ENCODE results near the gene ARF3.

The ARF3 gene

DNA sequence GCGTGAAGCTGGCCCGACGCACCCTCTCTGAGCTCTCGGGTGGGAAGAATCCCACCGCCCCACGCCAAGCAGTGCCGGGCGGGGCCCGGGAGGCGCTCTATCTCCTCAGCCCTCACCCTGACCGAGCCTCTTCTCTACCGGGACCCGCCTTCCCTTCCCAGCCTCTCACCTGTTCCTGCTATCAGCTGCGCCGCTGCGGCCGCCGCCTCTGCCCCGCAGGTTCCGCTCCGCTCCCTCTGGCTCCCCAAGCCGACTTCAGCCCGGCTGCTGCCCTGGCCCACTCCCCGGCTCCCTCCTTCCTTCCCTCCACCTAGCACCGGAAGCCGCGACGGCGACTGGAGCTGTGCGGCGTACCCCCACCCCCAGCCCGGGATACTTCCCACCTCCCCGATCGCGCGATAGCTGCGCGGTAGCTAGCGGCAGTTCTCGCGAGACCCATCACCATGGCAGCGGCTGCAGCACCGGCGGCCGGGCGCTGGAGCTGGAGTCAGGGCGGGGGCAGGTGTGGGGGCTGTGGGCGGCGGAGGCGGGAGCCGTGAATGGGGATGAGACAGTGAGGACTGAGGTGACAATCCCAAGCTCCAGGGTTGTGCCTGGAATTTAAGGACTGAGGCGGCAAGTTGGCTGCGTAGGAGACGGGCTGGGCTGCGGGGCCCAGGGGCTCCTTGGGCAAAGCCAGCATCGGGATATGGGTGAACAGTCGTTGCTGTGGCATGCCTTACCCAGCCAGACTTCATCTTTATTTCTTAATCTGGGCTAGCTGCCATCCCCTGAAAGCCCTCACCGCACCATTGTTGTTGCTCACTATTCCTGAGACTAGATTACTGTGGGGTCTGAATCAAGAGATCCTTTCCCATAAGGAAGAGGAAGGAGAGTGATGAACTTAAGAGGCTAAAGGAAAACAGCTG lies at the start of gene ARF3:
Gene ARF3, minus strand, starts transcription at position 347 of the 908 bp plus-strand sequence. CDS start 16,392 bp downstream, outside the sequence.
- in situ Hi-C loops (cut with MboI; ENCODE audit: low sequenced_read_pairs), result no loop called here

DNA sequence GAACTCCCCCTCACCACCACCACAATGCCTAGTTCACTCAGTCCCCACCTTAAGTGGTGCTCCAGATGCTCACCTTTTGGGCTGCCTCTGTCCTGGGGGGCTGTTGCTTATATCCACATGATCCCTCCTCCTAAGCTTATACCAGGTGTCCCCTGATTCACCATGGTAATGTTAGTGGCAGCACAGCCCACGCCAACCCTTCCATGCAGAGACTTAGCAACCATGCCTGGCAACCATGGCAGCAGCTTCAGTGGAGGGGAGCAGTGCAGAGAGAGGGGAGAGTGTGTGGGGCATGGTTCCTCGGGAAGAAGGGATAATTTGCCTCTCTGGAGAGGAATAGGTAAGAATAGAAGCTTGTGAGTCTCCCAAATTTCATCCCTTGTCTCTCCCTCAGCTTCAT lies 43.1 kb upstream of the ARF3 start:
- in situ Hi-C loops (cut with MboI; ENCODE audit: low sequenced_read_pairs), result no loop called here

DNA sequence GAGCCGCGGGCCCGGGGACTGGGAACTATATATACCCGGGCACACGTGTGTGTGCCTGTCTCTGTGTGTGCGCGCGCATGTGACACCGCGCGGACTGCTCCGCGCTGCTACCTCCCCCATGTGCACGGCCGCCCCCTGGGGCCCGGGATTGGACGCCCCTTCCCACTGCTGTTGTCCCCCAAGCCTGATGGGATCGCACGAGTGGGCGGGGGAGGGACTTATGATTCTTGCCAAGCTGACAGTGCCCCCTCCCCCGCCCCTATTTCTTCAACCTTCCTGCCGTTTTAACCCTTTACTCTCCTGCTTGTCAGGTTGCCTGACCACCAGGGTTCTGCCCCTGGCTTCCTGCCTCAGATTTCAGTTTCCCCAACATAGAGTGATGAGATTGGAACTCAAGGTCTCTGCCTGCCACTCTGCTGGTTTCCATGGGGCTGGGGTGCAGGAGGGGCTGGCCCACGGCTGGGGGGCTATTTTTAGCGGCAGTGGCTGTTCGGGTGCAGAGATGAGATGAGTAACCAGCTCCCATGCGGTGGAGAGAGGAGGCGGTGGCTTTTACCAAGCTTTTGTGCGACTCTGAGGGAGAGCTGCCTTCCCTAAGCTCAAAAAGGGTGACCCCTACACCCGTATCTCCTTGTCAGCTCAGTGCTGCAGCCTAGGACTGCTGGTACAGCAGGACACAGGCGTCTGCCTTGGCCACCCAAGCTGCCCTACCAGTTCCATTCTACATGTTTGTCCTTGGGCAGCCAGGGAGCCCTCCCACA lies 42.3 kb upstream of the ARF3 start, which contains the start of gene DDN:
Gene DDN, minus strand, starts transcription at position 5 of the 761 bp plus-strand sequence. CDS start 88 bp downstream, outside the sequence.
- in situ Hi-C loops (cut with MboI; ENCODE audit: low sequenced_read_pairs), result no loop called here

DNA sequence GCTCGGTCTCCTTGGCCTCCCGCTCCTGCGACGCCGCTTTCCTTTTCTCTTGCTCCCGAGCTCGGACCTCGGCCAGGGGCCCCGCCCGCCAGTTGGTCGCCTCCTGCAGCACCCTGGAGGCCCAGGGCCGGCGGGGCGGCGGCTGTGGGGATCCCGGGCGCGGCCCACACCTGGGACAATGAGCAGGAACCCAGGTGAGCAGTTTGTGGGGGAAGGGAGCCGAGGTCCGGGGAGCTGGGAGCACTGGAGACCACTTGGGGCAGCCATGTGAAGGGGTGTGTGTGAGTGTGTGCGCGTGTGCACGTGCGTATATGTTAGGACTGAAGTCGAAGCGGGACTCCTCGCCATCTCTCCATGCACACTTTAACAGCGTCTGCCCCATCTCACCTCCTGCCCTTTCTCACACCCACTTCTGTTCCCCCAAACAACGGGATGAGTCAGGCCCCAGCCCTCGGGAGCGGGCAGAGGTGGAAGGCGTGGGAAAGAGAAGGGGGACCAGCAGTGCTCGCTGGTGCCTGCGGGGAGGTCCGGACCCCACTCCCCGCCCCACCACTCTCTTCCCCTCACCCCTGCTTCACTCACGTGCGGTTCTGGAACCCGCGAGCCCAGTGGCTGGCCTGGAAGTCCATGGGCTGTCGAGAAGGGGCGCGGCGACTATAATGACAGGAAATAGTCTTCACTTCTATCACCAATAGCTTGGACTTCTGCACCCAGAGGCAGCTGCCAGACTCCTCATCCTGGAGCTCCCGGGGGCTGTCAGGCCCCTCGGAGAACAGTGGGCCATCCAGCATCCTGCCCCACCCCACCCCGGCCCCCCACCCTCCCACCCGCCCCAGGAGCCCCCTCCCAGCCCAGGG lies 41.4 kb upstream of the ARF3 start:
- in situ Hi-C loops (cut with MboI; ENCODE audit: low sequenced_read_pairs), result no loop called here

DNA sequence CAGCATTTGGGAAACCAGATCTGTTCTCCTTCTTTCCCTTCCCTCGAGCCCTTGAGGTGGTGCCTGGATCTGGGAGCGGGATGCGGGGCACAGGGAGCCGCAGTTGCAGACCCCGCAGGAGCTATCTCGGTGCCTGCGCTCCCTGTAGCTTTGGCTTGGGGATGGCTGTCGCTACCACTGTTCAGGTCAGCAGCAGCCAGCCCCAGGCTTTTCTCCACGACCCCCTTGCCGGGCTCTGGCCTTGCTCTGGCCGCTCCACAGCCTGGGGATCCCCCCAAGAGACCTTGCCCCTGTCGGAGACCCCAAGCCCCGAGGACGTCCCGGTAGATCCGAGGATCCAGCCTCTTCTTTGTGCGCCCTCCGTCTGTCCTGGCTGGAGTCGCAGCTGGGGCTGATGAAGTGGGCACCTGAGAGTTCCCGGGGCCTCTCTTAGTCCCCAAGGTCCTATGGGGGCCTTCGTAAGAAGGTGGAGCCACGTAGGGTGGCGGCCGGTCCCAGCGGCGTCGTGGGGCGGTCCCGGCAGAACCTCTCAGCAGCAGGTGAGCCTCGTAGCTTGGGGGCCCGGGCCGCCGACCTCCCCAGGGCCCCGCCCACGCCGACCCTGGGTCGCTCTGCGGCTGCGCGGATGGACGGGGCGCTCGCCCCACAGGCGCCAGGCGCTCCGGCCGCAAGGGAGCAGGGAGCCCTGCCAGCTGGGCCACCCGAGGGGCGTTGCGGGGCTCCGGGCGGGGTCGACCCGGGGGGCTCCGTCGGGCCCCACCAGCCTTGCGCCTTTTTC lies 40.6 kb upstream of the ARF3 start:
- in situ Hi-C loops (cut with MboI; ENCODE audit: low sequenced_read_pairs), result no loop called here

DNA sequence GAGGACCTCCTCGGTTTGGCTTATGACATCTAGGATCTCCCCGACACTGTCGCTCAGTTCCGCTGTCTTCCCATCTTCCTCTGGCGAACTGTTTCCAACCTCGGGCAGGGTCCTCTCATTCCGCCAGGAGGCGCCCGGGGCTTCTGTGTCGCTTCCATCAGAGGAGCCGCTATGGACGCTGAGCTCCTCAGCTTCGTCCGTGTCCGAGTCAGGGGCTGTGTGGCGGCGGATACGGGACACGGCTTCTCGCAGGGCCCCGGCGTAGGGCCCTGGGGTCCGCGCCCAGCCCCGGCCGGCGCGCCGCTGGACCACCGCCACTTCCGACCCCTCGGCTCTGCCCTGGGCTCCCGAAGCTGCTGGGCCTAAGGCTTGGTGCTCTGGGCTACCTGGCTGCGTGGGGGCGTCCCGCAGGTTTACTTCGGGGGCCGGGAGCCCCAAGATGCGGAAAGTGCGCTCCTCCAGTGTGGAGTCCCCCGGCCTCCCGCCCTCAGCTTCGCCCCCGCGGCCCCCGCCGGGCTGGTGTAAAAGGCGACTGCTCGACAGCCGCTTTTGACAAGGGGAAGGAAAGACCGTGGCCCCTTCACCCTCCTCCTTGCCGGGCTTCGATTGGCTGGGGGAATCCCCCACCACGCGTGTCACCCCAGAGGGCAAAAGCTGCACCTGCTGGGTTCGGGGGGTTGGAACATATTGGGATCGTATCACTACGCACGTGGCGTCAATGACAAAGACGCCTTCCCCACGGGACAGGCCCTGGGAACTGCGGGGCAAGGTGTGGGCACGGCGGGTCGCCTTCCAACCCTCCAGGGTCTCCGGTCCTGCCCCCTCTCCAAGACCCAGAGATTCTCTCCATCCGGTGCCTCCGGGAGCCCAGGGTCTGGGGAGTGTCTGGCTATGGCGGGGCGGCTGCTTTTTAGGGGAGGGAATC lies 39.8 kb upstream of the ARF3 start:
- in situ Hi-C loops (cut with MboI; ENCODE audit: low sequenced_read_pairs), result no loop called here

DNA sequence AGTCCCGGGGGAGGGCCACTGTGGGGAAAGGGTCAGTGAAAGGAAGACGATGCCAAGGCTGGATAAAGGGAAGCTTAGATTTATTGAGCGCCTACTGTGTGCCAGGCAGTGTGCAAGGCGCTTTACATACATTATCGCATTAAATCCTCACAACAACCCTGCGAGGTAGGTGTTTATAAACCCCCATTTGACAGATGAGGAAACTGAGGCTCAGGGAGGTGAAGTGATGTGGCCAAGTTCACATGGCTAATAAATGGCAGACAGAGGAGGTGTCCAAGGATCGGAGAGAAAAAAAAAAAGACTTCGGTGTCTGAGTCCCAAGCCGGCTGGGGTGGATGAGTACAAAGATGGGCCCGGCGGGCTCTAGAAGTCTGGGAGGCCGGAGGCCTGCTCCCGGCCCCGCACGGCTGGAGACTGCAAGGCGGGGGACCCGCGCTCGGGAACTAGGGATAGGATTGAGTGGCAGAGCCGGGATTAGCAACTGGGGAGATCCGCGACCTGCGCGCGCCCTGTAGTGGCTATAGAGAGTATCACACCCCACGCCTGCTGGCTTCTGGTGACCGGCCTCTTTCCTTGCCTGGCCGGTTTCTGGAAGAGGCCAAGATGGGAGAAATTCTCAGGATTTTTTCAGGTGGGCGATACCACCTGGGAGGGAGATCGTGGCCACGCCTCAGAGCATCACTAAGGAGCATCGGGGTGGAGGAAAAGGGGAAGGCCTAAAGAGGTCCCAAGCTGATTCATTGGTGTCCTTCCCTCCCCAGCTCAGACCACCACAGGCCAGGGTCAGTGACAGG lies 38.0 kb upstream of the ARF3 start:
- in situ Hi-C loops (cut with MboI; ENCODE audit: low sequenced_read_pairs), result no loop called here

DNA sequence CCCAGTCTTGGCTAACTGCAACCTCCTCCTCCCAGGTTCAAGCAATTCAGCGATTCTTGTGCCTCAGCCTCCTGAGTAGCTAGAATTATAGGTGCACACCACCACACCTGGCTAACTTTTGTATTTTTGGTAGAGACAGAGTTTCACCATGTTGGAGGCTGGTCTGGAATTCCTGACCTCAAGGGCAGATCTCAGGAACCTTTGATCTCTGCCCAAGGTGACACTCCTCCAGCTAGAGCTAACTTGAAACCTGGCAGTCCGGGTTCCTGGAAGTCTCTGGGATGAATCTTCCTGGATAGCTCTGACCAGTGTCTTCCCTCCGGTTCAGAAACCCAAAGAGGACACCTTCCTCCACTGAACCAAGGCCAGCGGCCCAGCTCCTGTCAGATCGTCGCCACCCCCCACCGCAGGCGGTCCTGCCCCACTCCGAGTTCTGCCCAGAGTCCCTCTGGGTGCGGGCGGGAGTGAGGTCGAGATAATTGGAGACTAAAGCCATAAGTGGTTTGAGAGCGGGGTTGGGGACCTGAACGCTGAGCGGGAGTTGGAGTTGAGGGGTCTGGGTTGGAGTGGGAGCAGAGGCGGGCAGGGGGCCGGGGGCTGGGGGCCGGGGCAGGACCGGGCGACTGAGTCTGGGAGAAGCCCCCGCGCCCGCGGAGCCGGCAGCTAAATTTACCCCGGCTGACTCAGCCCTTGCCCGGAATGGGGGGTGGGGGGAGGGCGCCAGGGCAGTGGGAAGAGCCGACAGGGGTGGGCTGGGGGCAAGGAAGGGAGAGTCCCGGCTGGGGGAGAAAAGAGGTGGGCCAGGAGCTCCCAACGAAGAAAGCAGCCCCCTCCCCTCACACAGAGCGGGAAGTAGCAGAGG lies 37.2 kb upstream of the ARF3 start:
- in situ Hi-C loops (cut with MboI; ENCODE audit: low sequenced_read_pairs), result no loop called here

DNA sequence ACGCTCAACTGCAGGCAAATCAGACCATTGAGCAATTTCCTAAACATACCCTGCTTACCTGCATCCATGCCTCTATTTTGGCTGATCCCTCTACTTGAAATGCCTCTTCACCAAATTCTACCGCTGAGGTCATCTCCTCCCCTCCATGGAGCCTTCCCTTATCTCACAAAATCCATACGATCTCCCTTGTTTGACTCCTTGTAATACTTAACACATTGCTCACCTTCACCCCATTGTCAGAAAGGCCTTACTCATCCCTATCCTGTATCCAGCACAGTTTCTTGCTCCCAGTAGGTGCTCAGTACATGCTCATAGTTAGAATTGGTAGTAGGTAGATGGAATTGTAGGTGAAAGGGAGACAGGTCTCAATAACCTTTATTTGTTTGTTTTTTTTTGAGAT lies 36.5 kb upstream of the ARF3 start:
- in situ Hi-C loops (cut with MboI; ENCODE audit: low sequenced_read_pairs), result no loop called here

DNA sequence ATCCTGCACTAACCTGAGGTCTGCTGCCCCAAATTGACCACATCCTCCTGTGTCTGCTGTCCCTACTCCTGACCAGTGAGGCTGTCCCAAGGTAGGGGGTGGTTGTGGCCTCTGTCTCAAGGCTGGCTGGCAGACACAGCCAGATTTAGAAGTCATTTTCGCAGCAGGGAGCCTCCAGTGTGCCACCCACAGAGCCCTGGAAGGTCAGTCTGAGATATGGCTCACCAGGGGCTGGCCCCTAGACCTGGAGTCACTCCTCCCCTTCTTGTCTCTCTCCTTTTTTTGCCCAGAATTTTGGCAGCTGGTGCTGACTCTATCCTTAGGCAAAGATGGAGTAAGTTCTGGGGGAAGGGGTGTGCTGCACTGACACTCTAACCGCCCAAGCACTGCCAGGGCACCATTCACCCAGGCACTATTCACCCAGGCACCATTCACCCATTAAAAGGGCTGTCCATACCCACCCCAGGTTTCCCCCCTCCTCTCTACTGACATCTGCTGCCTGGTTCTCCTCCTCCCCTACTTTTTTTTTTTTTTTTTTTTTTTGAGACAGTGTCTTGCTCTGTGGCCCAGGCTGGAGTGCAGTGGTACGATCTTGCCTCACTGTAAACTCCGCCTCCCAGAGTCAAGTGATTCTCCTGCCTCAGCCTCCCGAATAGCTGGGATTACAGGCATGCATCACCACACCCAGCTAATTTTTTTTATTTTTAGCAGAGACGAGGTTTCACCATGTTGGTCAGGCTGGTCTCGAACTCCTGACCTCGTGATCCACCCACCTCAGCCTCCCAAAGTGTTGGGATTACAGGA lies 34.2 kb upstream of the ARF3 start:
- in situ Hi-C loops (cut with MboI; ENCODE audit: low sequenced_read_pairs), result no loop called here

DNA sequence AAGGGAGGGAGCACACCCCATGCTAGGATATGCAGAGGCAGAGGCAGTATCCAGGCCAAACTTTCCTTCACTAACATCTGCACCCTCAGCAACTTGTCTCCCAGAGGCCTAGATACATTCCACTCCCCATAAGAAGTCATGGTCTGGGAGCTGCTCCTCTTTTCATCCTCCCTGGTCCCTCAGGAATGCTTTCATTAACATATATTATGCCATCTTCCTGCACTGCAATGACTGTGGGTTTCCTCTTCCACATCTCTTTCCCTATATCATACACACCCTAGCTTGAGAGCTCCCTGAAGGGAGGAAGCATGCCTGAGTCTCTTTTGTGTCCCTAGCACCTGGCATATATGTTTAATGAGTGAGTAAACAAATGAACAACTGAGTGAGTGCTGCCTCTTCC lies 33.3 kb upstream of the ARF3 start:
- in situ Hi-C loops (cut with MboI; ENCODE audit: low sequenced_read_pairs), result no loop called here

DNA sequence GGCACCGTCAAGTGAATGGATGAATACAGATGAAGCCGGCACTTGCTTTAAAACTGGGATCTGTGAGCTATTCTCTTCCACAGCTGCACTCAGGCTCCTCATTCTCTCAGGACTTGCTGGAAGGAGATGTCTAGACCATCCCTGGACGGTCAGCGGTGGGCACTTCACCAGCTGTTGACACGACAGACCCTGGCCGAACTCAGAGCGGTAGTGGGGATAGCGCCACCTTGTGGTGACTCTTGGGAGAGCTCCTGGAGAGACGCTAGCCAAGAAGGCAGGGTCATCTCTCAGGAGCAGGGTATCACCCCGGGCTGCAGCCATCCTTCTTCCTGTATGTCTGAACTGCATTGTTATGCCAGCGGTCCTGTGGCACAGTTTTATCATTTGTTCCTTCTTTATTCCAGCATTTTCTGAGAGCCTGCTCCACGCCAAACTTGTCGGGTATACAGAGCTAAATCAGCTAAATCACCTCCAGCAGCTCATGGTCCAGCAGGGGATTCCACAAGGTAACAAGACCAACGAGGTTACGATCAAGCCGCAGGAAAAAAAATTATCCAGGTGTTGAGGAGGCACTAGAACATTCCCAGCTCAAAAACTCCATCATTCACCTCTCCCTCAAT lies 30.9 kb upstream of the ARF3 start:
- in situ Hi-C loops (cut with MboI; ENCODE audit: low sequenced_read_pairs), result no loop called here

DNA sequence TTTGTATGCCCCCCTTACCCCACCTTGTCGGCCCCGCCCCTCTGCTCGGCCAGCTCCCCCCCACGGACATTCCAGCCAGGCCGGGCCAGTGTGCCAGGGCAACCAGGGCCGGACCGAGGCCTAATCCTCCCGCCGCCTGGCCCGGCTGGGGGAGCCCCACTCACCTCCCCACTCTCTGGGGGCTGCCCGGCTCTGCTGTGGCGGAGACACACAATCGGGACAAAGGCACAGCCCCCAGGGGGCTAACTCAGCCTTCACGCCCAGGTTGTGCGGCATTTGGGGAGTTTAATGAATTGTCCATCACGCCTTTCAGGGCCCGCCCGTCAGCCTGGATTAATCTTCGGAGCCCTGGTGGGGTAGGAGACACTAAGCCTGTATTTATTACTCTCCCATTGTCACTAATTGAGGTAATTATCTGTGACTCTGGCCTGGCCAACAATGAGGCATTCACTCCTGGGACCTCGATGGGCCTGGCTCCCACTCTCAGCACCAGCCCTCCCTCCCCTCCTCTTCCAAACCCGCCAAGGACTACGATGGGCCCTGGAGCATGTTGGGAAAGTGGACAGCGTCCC lies 29.5 kb upstream of the ARF3 start:
- in situ Hi-C loops (cut with MboI; ENCODE audit: low sequenced_read_pairs), result no loop called here

DNA sequence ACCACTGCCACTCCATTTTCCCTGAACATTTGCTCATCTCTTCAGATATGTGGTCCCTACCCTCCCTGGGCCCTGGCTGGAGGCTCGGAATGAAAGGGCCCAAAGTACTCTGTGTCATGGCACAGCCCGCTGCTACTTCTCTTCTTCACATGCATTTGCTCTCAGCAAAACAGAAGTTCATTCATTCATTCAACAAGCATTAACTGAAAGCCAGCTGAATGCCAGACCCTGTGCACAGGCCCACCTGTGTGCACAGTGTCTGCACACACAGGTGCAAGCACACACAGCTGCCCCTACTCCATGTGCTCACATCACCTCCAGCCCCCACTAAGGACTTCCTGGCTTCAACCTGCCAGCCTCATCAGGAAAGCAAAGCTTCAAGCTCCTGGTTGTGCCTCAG lies 28.6 kb upstream of the ARF3 start:
- in situ Hi-C loops (cut with MboI; ENCODE audit: low sequenced_read_pairs), result no loop called here

DNA sequence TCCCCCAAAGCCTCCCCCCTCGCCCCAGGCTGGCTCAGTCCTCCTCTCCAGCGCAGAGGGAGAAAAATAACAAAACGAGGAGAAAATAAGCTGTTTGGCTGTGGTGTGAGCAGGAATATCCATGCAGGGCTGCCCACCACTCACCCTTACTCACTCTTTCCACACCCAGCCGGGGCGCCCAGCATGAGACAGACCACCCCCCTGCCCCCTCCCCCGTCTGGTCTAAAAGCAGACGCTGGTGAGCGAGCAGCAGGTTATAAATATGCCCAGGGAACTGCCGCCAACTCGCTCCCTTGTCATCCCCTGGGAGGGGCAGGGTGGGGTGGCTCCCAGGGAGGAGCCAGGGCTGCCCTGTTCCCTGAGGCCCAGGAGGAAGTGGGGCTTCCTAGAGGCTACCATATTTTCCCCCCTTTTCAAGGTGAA lies 28.2 kb upstream of the ARF3 start:
- in situ Hi-C loops (cut with MboI; ENCODE audit: low sequenced_read_pairs), result no loop called here

All from HL-60/S4 treated with retinoic acid at 250 ng/mL for 4 days and 3 days (cell line).